HepG2 (cell line): Measurements from ENCODE around the gene SLC38A2. TPM values are rescaled to one million over a fixed set of nuclear protein-coding genes. Genes with fewer than 3 reads are reported as not detected.

Source experiments
- ARNT2 ChIP-seq: sonication (generic); formaldehyde crosslinking; IDR thresholded peaks from 2 replicates; pipeline ENCODE4 v1.8.0; 2022; ENCODE audit warnings: mild to moderate bottlenecking, low read depth, missing genetic modification reagents, moderate library complexity
- JUND ChIP-seq: sonication (generic); formaldehyde crosslinking; IDR thresholded peaks from 2 replicates; pipeline ENCODE4 v1.8.0; 2022; ENCODE audit warnings: mild to moderate bottlenecking, missing genetic modification reagents
- KDM4B ChIP-seq: sonication (generic); formaldehyde crosslinking; IDR thresholded peaks from 2 replicates; pipeline ENCODE4 v1.4.0; 2020; ENCODE audit warnings: missing genetic modification reagents
- MXD4 ChIP-seq: IDR thresholded peaks from 2 replicates; pipeline ENCODE4 v1.6.1; 2016; ENCODE audit warnings: mild to moderate bottlenecking, missing biosample characterization, missing genetic modification reagents
- MXI1 ChIP-seq: IDR thresholded peaks from 3 replicates; pipeline ENCODE4 v1.6.1; 2012; ENCODE audit warnings: low read depth, low read length, inconsistent platforms, borderline replicate concordance
- NBN ChIP-seq: fragments of 450-650 bp; conservative IDR thresholded peaks from 2 replicates; pipeline ENCODE4 v1.6.1; 2017
- RBAK ChIP-seq: sonication (generic); formaldehyde crosslinking; IDR thresholded peaks from 2 replicates; pipeline ENCODE4 v1.5.1; 2020; ENCODE audit warnings: mild to moderate bottlenecking, missing genetic modification reagents
- RXRA ChIP-seq: sonication (generic); formaldehyde crosslinking; IDR thresholded peaks from 2 replicates; pipeline ENCODE4 v1.5.1; 2020; ENCODE audit warnings: missing genetic modification reagents
- SALL2 ChIP-seq: sonication (generic); formaldehyde crosslinking; IDR thresholded peaks from 2 replicates; pipeline ENCODE4 v1.8.1; 2023; ENCODE audit warnings: mild to moderate bottlenecking, missing genetic modification reagents, inconsistent platforms
- SRF ChIP-seq: IDR thresholded peaks from 2 replicates; pipeline ENCODE4 v1.6.1; 2011; ENCODE audit warnings: mild to moderate bottlenecking, low read depth, low read length, moderate library complexity
- ZNF207 ChIP-seq: fragments of 450-650 bp; IDR thresholded peaks from 2 replicates; pipeline ENCODE4 v1.6.1; 2016; ENCODE audit warnings: antibody characterized with exemption, borderline replicate concordance
- ZNF549 ChIP-seq: sonication (generic); formaldehyde crosslinking; IDR thresholded peaks from 2 replicates; pipeline ENCODE4 v1.5.0; 2020; ENCODE audit warnings: missing genetic modification reagents
- ZNF615 ChIP-seq: sonication (generic); formaldehyde crosslinking; IDR thresholded peaks from 2 replicates; pipeline ENCODE4 v1.5.0; 2020; ENCODE audit warnings: mild to moderate bottlenecking, missing genetic modification reagents, borderline replicate concordance
- ZNF761 ChIP-seq: sonication (generic); formaldehyde crosslinking; conservative IDR thresholded peaks from 2 replicates; pipeline ENCODE4 v1.4.0; 2020; ENCODE audit warnings: mild to moderate bottlenecking, missing genetic modification reagents
- ZNF772 ChIP-seq: sonication (generic); formaldehyde crosslinking; IDR thresholded peaks from 2 replicates; pipeline ENCODE4 v1.5.0; 2020; ENCODE audit warnings: mild to moderate bottlenecking, missing genetic modification reagents
- ZNF790 ChIP-seq: sonication (generic); formaldehyde crosslinking; IDR thresholded peaks from 2 replicates; pipeline ENCODE4 v1.8.0; 2022; ENCODE audit warnings: missing genetic modification reagents, mild to moderate bottlenecking, borderline replicate concordance
- polyA plus RNA-seq, 8 experiments: library from polyadenylated mRNA; depleted of rRNA in 3 of 8; stranded (reverse) in 7 of 8; unstranded in 1 of 8; fragments of >200 nt; fragmentation: Illumina TruSeq in 4 of 8; extraction: Trizol in 4 of 8; gene quantifications; 2 replicates each; pipeline versions ENCODE4 v1.2.1 to v1.2.3, GENCODE V29; 2011 to 2016; ENCODE audit warnings: low read depth in 4 of 8, missing spikeins in 1 of 8, mixed read lengths in 1 of 8; ENCODE audit not compliant: insufficient read depth in 1 of 8
- total RNA-seq, 5 experiments: library from RNA; depleted of rRNA; stranded (reverse); fragments of >200 nt; fragmentation: Illumina TruSeq; extraction: Trizol; gene quantifications; 2 replicates each; pipeline ENCODE4 v1.2.3, GENCODE V29; 2016; ENCODE audit warnings: low read depth in 1 of 5
- TF ChIP-seq, protein P1 (sequence below): sonication (generic); formaldehyde crosslinking; IDR thresholded peaks from 2 replicates; pipeline ENCODE4 v1.5.0; 2020; ENCODE audit warnings: mild to moderate bottlenecking, missing genetic modification reagents, borderline replicate concordance
- TF ChIP-seq, protein P2 (sequence below): IDR thresholded peaks from 2 replicates; pipeline ENCODE4 v1.6.1; 2016; ENCODE audit warnings: missing genetic modification reagents, missing compliant biosample characterization
- TF ChIP-seq, protein P3 (sequence below): sonication (generic); formaldehyde crosslinking; IDR thresholded peaks from 2 replicates; pipeline ENCODE4 v1.5.1; 2020; ENCODE audit warnings: missing genetic modification reagents, mild to moderate bottlenecking, borderline replicate concordance

The SLC38A2 gene
- total and polyA plus RNA-seq, 2 of the 13 experiments (the other 11 are each of a cell fraction or from before 2014, with no cell fraction given): 368 to 880 TPM

DNA sequence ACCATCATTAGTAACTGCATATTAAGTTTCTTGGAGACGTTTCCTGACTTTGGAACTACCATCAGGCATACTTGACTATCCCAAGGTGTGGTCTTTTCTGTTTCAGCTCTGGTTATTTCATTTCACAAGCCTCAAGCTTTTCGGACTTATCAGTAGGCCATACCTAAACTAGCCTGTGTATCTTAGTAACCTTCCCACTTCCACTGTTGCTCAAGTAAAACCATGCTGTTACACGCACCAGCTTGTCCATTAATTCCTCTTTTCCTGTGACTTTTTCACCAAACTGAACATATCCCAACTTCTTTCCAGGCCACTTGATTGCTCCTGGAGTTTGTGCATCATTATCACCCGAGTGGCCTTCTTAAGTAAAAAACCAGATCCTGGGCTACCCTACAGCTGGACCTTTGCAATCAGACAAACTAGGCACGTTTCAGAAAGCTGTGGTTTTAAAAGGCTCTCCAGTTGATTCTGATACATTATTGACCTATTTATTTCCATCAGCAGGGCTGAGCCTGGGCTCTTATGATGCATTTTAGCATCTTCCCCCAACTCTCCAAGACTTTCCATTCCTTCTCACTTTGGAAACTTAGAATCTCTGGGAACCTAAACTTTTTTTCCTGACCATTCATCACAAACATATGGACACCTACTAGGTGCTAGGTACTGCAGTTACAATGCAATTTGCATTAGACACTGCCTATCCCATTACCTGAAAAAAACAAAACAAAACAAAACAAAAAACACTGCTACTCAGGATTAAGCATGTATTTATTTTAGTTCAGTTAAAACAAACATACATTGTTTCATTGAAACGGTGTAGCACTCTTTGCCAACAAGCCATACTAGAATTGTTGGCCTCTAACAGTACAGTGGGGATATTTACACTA, 14.9 kb downstream of the SLC38A2 start (continued):
- TF ChIP-seq, protein P1, sequence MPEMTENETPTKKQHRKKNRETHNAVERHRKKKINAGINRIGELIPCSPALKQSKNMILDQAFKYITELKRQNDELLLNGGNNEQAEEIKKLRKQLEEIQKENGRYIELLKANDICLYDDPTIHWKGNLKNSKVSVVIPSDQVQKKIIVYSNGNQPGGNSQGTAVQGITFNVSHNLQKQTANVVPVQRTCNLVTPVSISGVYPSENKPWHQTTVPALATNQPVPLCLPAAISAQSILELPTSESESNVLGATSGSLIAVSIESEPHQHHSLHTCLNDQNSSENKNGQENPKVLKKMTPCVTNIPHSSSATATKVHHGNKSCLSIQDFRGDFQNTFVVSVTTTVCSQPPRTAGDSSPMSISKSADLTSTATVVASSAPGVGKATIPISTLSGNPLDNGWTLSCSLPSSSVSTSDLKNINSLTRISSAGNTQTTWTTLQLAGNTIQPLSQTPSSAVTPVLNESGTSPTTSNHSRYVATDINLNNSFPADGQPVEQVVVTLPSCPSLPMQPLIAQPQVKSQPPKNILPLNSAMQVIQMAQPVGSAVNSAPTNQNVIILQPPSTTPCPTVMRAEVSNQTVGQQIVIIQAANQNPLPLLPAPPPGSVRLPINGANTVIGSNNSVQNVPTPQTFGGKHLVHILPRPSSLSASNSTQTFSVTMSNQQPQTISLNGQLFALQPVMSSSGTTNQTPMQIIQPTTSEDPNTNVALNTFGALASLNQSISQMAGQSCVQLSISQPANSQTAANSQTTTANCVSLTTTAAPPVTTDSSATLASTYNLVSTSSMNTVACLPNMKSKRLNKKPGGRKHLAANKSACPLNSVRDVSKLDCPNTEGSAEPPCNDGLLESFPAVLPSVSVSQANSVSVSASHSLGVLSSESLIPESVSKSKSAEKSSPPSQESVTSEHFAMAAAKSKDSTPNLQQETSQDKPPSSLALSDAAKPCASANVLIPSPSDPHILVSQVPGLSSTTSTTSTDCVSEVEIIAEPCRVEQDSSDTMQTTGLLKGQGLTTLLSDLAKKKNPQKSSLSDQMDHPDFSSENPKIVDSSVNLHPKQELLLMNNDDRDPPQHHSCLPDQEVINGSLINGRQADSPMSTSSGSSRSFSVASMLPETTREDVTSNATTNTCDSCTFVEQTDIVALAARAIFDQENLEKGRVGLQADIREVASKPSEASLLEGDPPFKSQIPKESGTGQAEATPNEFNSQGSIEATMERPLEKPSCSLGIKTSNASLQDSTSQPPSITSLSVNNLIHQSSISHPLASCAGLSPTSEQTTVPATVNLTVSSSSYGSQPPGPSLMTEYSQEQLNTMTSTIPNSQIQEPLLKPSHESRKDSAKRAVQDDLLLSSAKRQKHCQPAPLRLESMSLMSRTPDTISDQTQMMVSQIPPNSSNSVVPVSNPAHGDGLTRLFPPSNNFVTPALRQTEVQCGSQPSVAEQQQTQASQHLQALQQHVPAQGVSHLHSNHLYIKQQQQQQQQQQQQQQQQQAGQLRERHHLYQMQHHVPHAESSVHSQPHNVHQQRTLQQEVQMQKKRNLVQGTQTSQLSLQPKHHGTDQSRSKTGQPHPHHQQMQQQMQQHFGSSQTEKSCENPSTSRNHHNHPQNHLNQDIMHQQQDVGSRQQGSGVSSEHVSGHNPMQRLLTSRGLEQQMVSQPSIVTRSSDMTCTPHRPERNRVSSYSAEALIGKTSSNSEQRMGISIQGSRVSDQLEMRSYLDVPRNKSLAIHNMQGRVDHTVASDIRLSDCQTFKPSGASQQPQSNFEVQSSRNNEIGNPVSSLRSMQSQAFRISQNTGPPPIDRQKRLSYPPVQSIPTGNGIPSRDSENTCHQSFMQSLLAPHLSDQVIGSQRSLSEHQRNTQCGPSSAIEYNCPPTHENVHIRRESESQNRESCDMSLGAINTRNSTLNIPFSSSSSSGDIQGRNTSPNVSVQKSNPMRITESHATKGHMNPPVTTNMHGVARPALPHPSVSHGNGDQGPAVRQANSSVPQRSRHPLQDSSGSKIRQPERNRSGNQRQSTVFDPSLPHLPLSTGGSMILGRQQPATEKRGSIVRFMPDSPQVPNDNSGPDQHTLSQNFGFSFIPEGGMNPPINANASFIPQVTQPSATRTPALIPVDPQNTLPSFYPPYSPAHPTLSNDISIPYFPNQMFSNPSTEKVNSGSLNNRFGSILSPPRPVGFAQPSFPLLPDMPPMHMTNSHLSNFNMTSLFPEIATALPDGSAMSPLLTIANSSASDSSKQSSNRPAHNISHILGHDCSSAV (CRISPR knock-in tag): no peak
- TF ChIP-seq KDM4B (CRISPR knock-in tag): peak; percentile 89
- TF ChIP-seq RXRA (CRISPR knock-in tag): no peak
- TF ChIP-seq SRF: no peak
- TF ChIP-seq ZNF549: no peak
- no peak for TF ChIP-seq RBAK (CRISPR knock-in tag)
- no peak for TF ChIP-seq SALL2 (CRISPR knock-in tag)
- peak; percentile 64; the same call in 1 of the 2 replicates for TF ChIP-seq ZNF772 (CRISPR knock-in tag)
- TF ChIP-seq, protein P2, sequence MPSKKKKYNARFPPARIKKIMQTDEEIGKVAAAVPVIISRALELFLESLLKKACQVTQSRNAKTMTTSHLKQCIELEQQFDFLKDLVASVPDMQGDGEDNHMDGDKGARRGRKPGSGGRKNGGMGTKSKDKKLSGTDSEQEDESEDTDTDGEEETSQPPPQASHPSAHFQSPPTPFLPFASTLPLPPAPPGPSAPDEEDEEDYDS: peak; percentile 53
- 0 out of 3 replicates have a peak, but pooled peaks have one; percentile 14 for TF ChIP-seq MXI1
- no peak for TF ChIP-seq ZNF761 (CRISPR knock-in tag)
- TF ChIP-seq NBN: no peak
- TF ChIP-seq ARNT2 (CRISPR knock-in tag): peak; percentile 75
- TF ChIP-seq ZNF790: no peak
- TF ChIP-seq JUND: no peak; the same call in none of the 2 replicates
- TF ChIP-seq, protein P3, sequence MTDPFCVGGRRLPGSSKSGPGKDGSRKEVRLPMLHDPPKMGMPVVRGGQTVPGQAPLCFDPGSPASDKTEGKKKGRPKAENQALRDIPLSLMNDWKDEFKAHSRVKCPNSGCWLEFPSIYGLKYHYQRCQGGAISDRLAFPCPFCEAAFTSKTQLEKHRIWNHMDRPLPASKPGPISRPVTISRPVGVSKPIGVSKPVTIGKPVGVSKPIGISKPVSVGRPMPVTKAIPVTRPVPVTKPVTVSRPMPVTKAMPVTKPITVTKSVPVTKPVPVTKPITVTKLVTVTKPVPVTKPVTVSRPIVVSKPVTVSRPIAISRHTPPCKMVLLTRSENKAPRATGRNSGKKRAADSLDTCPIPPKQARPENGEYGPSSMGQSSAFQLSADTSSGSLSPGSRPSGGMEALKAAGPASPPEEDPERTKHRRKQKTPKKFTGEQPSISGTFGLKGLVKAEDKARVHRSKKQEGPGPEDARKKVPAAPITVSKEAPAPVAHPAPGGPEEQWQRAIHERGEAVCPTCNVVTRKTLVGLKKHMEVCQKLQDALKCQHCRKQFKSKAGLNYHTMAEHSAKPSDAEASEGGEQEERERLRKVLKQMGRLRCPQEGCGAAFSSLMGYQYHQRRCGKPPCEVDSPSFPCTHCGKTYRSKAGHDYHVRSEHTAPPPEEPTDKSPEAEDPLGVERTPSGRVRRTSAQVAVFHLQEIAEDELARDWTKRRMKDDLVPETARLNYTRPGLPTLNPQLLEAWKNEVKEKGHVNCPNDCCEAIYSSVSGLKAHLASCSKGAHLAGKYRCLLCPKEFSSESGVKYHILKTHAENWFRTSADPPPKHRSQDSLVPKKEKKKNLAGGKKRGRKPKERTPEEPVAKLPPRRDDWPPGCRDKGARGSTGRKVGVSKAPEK (CRISPR knock-in tag): peak; percentile 61; the same call in 1 of the 2 replicates
- no peak for TF ChIP-seq MXD4
- TF ChIP-seq ZNF207: no peak
- peak; percentile 8; the same call in 1 of the 2 replicates for TF ChIP-seq ZNF615 (CRISPR knock-in tag)
